Body of pancreas (tissue), 4 donors: ENCODE results near the gene CPLX1.

ENCODE experiments used
- CTCF ChIP-seq, 7 experiments: fragments of 450-650 bp in 4 of 7; fragments of 200-600 bp in 3 of 7; sonication (generic) in 3 of 7; IDR thresholded peaks; one replicate each; pipeline ENCODE4 v1.5.1; 2016 to 2019; ENCODE audit warnings: antibody characterized with exemption in 7 of 7
- POLR2A ChIP-seq, 3 donors: fragments of 450-650 bp; IDR thresholded peaks; one replicate each; pipeline ENCODE4 v1.6.1; 2016; ENCODE audit warnings: antibody characterized with exemption in 3 of 3, mild to moderate bottlenecking in 2 of 3

- no peak for TF ChIP-seq CTCF (IDR thresholded peaks at IDR 0.05)
- no peak for TF ChIP-seq POLR2A (IDR thresholded peaks at IDR 0.05)
Observed at GRCh38 chr4:870951-871350, 45.0 kb upstream of the CPLX1 start.
